ENCODE data around the gene CDH9.

DNA sequence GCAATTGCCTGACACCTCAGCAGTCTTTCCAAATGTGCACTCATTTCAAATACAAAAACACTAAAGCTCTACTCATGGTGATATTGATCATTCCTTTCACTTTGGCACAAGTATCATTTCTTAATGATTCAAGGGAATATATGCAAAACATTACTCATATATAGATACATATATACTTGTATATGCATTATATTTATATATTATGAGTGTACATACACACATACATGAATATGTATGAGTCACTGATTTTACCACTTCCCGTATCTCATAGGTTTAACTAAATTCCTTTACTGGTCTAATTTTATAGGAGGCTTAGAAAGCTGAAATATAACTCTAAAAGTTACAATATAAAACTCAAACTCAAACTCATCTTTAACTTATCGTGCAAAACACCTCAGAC is 156.5 kb downstream of the CDH9 start:
- TF ChIP-seq, protein P1, sequence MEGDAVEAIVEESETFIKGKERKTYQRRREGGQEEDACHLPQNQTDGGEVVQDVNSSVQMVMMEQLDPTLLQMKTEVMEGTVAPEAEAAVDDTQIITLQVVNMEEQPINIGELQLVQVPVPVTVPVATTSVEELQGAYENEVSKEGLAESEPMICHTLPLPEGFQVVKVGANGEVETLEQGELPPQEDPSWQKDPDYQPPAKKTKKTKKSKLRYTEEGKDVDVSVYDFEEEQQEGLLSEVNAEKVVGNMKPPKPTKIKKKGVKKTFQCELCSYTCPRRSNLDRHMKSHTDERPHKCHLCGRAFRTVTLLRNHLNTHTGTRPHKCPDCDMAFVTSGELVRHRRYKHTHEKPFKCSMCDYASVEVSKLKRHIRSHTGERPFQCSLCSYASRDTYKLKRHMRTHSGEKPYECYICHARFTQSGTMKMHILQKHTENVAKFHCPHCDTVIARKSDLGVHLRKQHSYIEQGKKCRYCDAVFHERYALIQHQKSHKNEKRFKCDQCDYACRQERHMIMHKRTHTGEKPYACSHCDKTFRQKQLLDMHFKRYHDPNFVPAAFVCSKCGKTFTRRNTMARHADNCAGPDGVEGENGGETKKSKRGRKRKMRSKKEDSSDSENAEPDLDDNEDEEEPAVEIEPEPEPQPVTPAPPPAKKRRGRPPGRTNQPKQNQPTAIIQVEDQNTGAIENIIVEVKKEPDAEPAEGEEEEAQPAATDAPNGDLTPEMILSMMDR (IDR thresholded peaks at IDR 0.05): no peak
- no peak for TF ChIP-seq POLR2A (IDR thresholded peaks at IDR 0.05)
